Measurements from ENCODE around the gene SLC35B2.
A peak's percentile ranks its signal among the peaks of the same experiment; 100 is the strongest.

Gene SLC35B2

GRCh38 chr6:44251576-44252524, 5.5 kb downstream of the SLC35B2 start:
- Histone ChIP-seq H3K36me3 (ENCODE audit: insufficient read depth) (peaks cover 60% of the 10 kb centered on the region), H2AFZ (ENCODE audit: low read depth) (no peak overlapping the region), H3K79me2 (ENCODE audit: insufficient read depth, low read depth) (peaks cover 75% of the 10 kb centered on the region), H3K27me3 (ENCODE audit: insufficient read depth, low read depth) (no peaks in the 10 kb centered on the region), H4K20me1 (ENCODE audit: insufficient read depth) (peaks cover 65% of the 10 kb centered on the region), H3K4me1 (ENCODE audit: low read depth, poor library complexity, severe bottlenecking) (peaks cover 74% of the 10 kb centered on the region), H3K4me3 (IDR thresholded peaks at IDR 0.05; ENCODE audit: insufficient read depth, low read depth, low read length) (no peak overlapping the region), H3K4me2 (no peak overlapping the region; the same call in 1 of the 2 replicates), H3K9ac (peak overlapping the region; percentile 20; the same call in 1 of the 2 replicates), H3K27ac (peak overlapping the region; percentile 27; the same call in 1 of the 2 replicates)
- no peak; the same call in 1 of the 2 replicates for TF ChIP-seq CTCF (conservative IDR thresholded peaks at IDR 0.05; ENCODE audit: low read depth, low read length)

- Histone ChIP-seq H3K9ac (no peak overlapping the region; the same call in 1 of the 2 replicates), H2AFZ (ENCODE audit: low read depth) (no peak overlapping the region), H3K36me3 (ENCODE audit: insufficient read depth) (peaks cover 60% of the 10 kb centered on the region), H3K27me3 (ENCODE audit: insufficient read depth, low read depth) (no peaks in the 10 kb centered on the region), H3K4me1 (ENCODE audit: low read depth, poor library complexity, severe bottlenecking) (peaks cover 72% of the 10 kb centered on the region), H3K4me2 (peak overlapping the region; percentile 99; the same call in 1 of the 2 replicates), H3K79me2 (ENCODE audit: insufficient read depth, low read depth) (peaks cover 65% of the 10 kb centered on the region), H4K20me1 (ENCODE audit: insufficient read depth) (peaks cover 65% of the 10 kb centered on the region), H3K27ac (peak overlapping the region; percentile 12; the same call in 1 of the 2 replicates), H3K4me3 (IDR thresholded peaks at IDR 0.05; ENCODE audit: insufficient read depth, low read depth, low read length) (no peak overlapping the region)
- no peak for TF ChIP-seq CTCF (conservative IDR thresholded peaks at IDR 0.05; ENCODE audit: low read depth, low read length)
Measured at GRCh38 chr6:44250718-44251123, 6.6 kb downstream of the SLC35B2 start.

- peaks cover 65% of the 10 kb centered on the region for H3K79me2 ChIP-seq (ENCODE audit: insufficient read depth, low read depth)
- TF ChIP-seq CTCF (conservative IDR thresholded peaks at IDR 0.05; ENCODE audit: low read depth, low read length) = no peak
- peak overlapping the region; percentile 99 for H3K4me2 ChIP-seq
- peaks cover 74% of the 10 kb centered on the region for H3K4me1 ChIP-seq (ENCODE audit: low read depth, poor library complexity, severe bottlenecking)
- H3K27ac ChIP-seq = peak overlapping the region; percentile 12; the same call in 1 of the 2 replicates
- no peak overlapping the region; the same call in 1 of the 2 replicates for H3K9ac ChIP-seq
- peaks cover 65% of the 10 kb centered on the region for H4K20me1 ChIP-seq (ENCODE audit: insufficient read depth)
- no peaks in the 10 kb centered on the region for H3K27me3 ChIP-seq (ENCODE audit: insufficient read depth, low read depth)
- no peak overlapping the region for H3K4me3 ChIP-seq (IDR thresholded peaks at IDR 0.05; ENCODE audit: insufficient read depth, low read depth, low read length)
- no peak overlapping the region for H2AFZ ChIP-seq (ENCODE audit: low read depth)
- peaks cover 60% of the 10 kb centered on the region for H3K36me3 ChIP-seq (ENCODE audit: insufficient read depth)
Measured at GRCh38 chr6:44250067-44250717, 7.1 kb downstream of the SLC35B2 start.

- H3K27ac ChIP-seq = peak overlapping the region; percentile 91; the same call in 1 of the 2 replicates
- peaks cover 69% of the 10 kb centered on the region for H3K4me1 ChIP-seq (ENCODE audit: low read depth, poor library complexity, severe bottlenecking)
- peak overlapping the region; percentile 99 for H3K4me2 ChIP-seq
- peak overlapping the region; percentile 98 for H3K9ac ChIP-seq
- no peak overlapping the region for H2AFZ ChIP-seq (ENCODE audit: low read depth)
- H4K20me1 ChIP-seq (ENCODE audit: insufficient read depth) = peaks cover 63% of the 10 kb centered on the region
- no peaks in the 10 kb centered on the region for H3K27me3 ChIP-seq (ENCODE audit: insufficient read depth, low read depth)
- peaks cover 65% of the 10 kb centered on the region for H3K79me2 ChIP-seq (ENCODE audit: insufficient read depth, low read depth)
- no peak for TF ChIP-seq CTCF (conservative IDR thresholded peaks at IDR 0.05; ENCODE audit: low read depth, low read length)
- no peak overlapping the region for H3K4me3 ChIP-seq (IDR thresholded peaks at IDR 0.05; ENCODE audit: insufficient read depth, low read depth, low read length)
- peaks cover 57% of the 10 kb centered on the region for H3K36me3 ChIP-seq (ENCODE audit: insufficient read depth)
Measured at GRCh38 chr6:44249082-44249748, 8.1 kb downstream of the SLC35B2 start.
